GM18511 (cell line): ENCODE results near the gene HOMER1.

ENCODE experiments used
- ATAC-seq: cut with Tn5 transposase; IDR thresholded peaks from one replicate; pipeline ENCODE4 v1.9.1; 2021; ENCODE audit warnings: mild to moderate bottlenecking, moderate library complexity; ENCODE audit not compliant: unreplicated experiment

Gene HOMER1

GRCh38 chr5:79513704-79514390 is at the start of gene HOMER1:
TSS of gene HOMER1 (minus strand) at chr5:79514134. CDS start at chr5:79512774, 1,360 bp downstream.
- peak; percentile 69 for ATAC-seq

GRCh38 chr5:79563247-79563590 is 49.3 kb upstream of the HOMER1 start:
- ATAC-seq: no peak

DNA sequence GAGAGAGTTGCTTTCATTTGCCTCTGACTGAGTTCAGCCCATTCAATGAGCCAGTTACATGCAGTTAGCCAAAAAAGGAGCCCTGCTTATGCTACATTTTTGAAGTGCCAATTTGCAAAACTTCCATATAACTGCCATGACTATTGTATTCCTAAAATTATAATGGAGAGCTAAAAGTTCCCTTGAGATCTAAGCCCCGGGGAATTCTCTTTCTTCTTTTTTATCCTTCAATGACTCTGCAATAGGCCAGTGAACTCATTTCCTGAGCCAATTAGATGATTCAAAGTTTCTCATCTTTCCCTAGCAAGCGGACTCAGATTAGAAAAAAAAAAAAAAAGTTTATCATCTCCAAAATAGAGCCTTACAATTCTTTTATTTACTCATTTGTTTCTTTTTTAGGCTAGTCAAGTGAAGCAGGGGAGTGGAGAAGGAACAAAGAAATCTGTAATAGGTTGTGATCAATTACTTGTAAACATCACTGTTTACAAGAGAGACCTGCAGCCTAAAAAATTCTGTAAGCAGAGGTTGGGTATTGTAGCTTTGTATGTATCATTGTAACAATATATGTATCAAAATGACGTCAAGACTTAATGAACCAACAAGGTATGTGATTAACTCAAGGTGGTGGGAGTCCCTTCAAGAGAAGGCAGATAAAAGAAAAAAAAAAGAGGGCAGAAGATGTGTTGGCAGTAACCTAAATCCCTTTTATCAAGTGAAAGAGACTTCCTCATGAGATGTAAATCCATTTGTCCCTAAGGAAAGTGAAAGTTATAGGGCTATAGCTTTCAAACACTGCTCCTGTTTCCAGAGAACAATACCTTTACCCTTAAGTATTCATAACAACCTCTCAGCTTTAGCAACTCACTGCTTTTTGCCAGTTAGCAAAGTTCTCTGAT is 48.7 kb upstream of the HOMER1 start:
- ATAC-seq: no peak

GRCh38 chr5:79561525-79561893 is 47.6 kb upstream of the HOMER1 start:
- peak; percentile 50 for ATAC-seq

DNA sequence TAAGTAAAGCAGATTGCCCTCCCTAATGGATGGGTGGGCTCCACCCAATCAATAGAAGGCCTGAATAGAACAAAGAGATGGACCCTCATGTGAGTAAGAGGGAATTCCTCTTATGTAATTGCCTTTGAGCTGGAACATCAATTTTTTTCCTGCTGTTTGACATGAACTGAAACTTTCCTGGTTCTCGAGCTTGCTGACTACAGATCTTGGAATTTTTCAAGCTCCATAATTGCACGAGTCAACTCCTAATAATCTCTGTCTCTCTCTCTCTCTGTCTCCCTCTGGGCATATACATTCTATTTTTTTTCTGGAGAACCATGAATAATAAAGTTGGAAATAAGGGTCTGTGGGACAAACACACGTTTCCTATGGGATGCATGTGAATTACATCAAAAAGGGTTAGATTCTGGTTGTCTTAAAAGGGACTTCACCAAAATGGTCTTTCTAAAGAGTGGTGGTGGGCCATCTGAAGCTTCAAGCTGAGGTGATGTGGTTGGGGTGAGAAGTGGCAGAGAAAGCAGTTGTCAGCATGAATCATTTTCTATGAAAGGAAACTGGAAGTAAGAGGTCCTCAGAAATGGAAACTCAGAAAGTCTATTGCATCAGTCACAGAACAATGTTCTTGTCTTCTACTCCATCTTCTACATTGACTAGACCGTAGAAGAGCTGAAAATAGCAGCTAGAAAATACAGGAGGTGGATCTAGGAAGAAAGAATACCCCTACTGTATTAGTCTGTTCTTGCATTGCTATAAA is 47.0 kb upstream of the HOMER1 start:
- peak; percentile 89 for ATAC-seq

GRCh38 chr5:79555418-79555817 is 41.5 kb upstream of the HOMER1 start:
- ATAC-seq: no peak

- no peak for ATAC-seq
Measured at GRCh38 chr5:79552984-79553383, 39.0 kb upstream of the HOMER1 start.

GRCh38 chr5:79547982-79548381 is 34.0 kb upstream of the HOMER1 start:
- ATAC-seq: no peak

- no peak for ATAC-seq
Measured at GRCh38 chr5:79547429-79547822, 33.5 kb upstream of the HOMER1 start.

GRCh38 chr5:79546782-79547428 is 33.0 kb upstream of the HOMER1 start:
- ATAC-seq: no peak

GRCh38 chr5:79544131-79544530 is 30.2 kb upstream of the HOMER1 start:
- no peak for ATAC-seq

GRCh38 chr5:79540939-79541338 is 27.0 kb upstream of the HOMER1 start:
- ATAC-seq: no peak

DNA sequence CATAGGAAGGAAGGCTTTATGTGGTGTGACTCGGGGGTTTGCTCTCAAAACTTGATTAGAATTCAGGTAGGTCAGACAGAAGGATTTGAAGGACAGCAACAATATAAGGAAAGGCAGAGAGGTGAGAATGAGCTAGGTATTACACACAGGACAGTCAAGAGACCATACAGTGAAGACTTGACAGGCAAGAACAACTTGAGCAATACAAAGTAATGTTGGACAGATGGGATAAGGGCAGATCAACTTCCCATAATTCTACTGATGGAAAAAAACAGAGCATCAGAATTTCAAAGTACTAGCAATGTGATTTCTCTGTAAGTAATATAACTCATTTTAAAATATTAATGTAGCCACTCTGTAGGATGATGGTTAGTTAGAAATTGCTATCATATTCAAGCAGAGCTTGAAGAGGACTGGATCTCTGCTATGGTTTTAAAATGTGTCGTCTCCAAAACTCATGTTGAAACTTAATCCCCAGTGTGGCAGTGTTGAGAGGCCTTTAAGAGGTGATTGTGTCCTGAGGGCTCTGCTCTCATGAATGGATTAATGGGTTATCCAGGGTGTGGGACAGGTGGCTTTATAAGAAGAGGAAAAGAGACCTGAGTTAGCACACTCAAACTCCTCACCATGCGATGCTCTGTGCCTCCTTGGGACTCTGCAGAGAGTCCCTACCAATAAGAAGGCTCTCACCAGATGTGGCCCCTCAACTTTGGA is 22.4 kb upstream of the HOMER1 start:
- ATAC-seq: no peak

GRCh38 chr5:79535477-79536192 is 21.7 kb upstream of the HOMER1 start:
- ATAC-seq: no peak

DNA sequence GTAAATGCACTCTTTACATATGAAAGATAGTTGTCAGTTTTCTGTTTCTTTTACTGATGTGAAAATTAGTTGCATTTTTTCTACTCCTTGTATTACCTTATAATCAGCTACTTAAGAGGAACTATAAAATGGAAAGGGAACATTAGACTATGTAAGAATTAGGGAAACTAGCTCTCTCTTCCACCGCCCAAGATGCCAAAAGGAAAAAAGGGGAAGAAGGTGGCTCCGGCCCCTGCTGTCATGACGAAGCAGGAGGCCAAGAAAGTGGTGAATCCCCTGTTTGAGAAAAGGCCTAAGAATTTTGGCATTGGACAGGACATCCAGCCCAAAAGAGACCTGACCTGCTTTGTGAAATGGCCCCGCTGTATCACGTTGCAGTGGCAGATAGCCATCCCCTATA is 15.2 kb upstream of the HOMER1 start:
- no peak for ATAC-seq

GRCh38 chr5:79527431-79527830 is 13.5 kb upstream of the HOMER1 start:
- no peak for ATAC-seq

DNA sequence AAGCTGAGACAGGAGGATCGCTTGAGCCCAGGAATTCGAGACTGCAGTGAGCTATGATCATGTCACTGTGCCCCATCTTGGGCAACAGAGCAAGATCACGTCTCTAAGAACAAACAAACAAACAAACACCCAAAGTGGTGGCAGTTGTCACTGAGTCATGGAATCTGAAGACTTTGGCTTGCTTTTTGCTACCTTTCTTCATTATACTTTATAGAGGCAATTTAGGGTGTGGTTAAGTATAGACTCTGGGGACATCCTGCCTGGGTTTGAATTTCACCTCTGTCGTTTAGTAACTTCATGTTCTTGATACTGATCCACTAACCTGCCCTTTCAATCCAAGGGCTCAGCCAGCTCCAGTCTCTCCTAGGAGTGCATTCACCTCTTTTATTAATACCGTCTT is 13.0 kb upstream of the HOMER1 start:
- ATAC-seq: no peak

GRCh38 chr5:79526493-79526892 is 12.6 kb upstream of the HOMER1 start:
- no peak for ATAC-seq

DNA sequence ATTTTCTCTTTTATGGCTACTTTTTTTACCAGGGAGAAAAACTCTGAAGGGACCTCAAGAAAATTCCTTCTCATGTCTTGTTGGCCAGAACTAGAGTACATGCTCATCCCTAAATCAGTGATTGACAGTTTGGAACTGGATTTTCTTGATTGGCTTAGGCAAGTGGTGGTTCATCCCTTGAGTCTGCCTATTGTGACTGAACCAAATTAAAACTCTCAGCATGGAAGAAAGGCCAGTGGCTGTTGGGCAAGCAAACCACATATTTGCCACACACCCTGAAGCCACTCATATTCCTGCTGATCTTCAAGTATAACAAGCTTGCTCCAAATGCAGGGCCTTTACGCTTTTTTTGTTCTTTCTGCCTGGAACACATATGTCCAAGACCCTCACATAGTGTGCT is 7.2 kb upstream of the HOMER1 start:
- no peak for ATAC-seq

DNA sequence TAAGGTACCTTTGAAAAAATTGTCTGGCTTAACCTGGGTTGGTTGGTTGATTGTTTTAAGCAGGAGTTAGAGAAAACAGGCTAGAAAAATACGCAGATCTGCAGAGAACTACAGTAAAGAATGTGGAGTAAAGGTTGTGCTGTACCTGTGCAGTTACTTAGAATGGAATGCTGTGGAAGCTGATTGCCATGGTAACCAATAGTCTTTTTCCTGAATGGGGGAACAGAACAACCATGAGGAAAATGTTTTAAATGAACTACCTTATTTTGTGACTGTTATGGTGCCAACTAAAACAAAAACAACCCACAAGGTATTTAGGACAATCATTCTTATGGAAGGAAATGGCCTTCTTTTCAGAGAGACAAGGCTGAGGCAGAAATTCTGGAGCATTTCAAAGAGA is 4.8 kb upstream of the HOMER1 start:
- no peak for ATAC-seq
